ENCODE measurements around the gene LIN7B. TPM values are rescaled to one million over a fixed set of nuclear protein-coding genes. Genes with fewer than 3 reads are reported as not detected.

LIN7B gene
- total and polyA plus RNA-seq, 2 of the 13 experiments (the other 11 are each of a cell fraction or from before 2014, with no cell fraction given): 5.3 to 7.6 TPM

DNA sequence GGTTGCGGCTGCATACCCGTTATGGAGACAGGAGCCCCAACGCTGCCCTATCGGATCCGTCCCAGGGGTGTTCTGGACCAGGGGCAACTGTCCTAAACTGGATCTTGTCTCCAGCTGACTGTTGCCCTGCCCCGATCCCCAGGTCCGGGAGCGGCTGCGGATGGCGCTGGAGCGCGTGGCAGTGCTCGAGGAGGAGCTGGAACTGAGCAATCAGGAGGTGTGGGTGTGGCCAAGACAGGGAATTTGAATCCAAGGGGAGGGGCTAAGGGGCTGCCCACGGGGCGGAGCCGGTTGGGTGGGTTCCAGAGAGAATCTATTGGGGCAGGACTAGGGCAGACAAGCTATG is 15.0 kb downstream of the LIN7B start:
- Histone ChIP-seq H3K4me2 (ENCODE audit: low read depth, low read length) (peak overlapping the region; percentile 99), H3K9me3 (ENCODE audit: low read length) (no peaks in the 10 kb centered on the region), H3K27me3 (ENCODE audit: control insufficient read depth in 1 of 2, insufficient read depth in 2 of 2, low read length in 2 of 2) (no peaks in the 10 kb centered on the region), H3K79me2 (ENCODE audit: insufficient read depth, low read length) (no peaks in the 10 kb centered on the region), H3K27ac (ENCODE audit: extremely low read length, insufficient read depth, low read length) (no peak overlapping the region), H3K4me1 (ENCODE audit: insufficient read depth, low read length) (peaks cover 39% of the 10 kb centered on the region), H3K9ac (ENCODE audit: insufficient read depth, low read depth, low read length) (peak overlapping the region; percentile 44; the same call in 1 of the 2 replicates), H4K20me1 (ENCODE audit: insufficient read depth, low read length) (no peaks in the 10 kb centered on the region), H3K36me3 (replicated peaks in 1 of 2; ENCODE audit: control insufficient read depth in 1 of 2, insufficient read depth in 2 of 2, low read length in 2 of 2) (peaks cover 2% of the 10 kb centered on the region in 2 experiments; a peak in 3 of 5 replicates), H2AFZ (ENCODE audit: low read length) (no peak overlapping the region), H3K4me3 (replicated peaks in 1 of 3; ENCODE audit: insufficient read depth in 1 of 3, low read depth in 2 of 3, low read length in 3 of 3) (peak overlapping the region in 2 of 3 experiments; percentile 11 to 75; a peak in 2 of 6 replicates)
- ATAC-seq (no peak), DNase-seq (ENCODE audit: low spot score) (no peak), FAIRE-seq (no peak)
- TF ChIP-seq ZMYM4 (CRISPR knock-in tag; IDR thresholded peaks at IDR 0.05) (no peak), SIN3B (IDR thresholded peaks at IDR 0.05; ENCODE audit: low read length) (no peak), NCOA5 (CRISPR knock-in tag; IDR thresholded peaks at IDR 0.05) (no peak)
- TF ChIP-seq, protein P1, sequence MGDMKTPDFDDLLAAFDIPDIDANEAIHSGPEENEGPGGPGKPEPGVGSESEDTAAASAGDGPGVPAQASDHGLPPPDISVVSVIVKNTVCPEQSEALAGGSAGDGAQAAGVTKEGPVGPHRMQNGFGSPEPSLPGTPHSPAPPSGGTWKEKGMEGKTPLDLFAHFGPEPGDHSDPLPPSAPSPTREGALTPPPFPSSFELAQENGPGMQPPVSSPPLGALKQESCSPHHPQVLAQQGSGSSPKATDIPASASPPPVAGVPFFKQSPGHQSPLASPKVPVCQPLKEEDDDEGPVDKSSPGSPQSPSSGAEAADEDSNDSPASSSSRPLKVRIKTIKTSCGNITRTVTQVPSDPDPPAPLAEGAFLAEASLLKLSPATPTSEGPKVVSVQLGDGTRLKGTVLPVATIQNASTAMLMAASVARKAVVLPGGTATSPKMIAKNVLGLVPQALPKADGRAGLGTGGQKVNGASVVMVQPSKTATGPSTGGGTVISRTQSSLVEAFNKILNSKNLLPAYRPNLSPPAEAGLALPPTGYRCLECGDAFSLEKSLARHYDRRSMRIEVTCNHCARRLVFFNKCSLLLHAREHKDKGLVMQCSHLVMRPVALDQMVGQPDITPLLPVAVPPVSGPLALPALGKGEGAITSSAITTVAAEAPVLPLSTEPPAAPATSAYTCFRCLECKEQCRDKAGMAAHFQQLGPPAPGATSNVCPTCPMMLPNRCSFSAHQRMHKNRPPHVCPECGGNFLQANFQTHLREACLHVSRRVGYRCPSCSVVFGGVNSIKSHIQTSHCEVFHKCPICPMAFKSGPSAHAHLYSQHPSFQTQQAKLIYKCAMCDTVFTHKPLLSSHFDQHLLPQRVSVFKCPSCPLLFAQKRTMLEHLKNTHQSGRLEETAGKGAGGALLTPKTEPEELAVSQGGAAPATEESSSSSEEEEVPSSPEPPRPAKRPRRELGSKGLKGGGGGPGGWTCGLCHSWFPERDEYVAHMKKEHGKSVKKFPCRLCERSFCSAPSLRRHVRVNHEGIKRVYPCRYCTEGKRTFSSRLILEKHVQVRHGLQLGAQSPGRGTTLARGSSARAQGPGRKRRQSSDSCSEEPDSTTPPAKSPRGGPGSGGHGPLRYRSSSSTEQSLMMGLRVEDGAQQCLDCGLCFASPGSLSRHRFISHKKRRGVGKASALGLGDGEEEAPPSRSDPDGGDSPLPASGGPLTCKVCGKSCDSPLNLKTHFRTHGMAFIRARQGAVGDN (CRISPR knock-in tag; IDR thresholded peaks at IDR 0.05): 0 out of 2 replicates have a peak, but pooled peaks have one; percentile 5
- TF ChIP-seq, protein P2, sequence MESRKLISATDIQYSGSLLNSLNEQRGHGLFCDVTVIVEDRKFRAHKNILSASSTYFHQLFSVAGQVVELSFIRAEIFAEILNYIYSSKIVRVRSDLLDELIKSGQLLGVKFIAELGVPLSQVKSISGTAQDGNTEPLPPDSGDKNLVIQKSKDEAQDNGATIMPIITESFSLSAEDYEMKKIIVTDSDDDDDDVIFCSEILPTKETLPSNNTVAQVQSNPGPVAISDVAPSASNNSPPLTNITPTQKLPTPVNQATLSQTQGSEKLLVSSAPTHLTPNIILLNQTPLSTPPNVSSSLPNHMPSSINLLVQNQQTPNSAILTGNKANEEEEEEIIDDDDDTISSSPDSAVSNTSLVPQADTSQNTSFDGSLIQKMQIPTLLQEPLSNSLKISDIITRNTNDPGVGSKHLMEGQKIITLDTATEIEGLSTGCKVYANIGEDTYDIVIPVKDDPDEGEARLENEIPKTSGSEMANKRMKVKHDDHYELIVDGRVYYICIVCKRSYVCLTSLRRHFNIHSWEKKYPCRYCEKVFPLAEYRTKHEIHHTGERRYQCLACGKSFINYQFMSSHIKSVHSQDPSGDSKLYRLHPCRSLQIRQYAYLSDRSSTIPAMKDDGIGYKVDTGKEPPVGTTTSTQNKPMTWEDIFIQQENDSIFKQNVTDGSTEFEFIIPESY (CRISPR knock-in tag; IDR thresholded peaks at IDR 0.05): peak; percentile 46; the same call in 1 of the 2 replicates
- TF ChIP-seq, protein P3, sequence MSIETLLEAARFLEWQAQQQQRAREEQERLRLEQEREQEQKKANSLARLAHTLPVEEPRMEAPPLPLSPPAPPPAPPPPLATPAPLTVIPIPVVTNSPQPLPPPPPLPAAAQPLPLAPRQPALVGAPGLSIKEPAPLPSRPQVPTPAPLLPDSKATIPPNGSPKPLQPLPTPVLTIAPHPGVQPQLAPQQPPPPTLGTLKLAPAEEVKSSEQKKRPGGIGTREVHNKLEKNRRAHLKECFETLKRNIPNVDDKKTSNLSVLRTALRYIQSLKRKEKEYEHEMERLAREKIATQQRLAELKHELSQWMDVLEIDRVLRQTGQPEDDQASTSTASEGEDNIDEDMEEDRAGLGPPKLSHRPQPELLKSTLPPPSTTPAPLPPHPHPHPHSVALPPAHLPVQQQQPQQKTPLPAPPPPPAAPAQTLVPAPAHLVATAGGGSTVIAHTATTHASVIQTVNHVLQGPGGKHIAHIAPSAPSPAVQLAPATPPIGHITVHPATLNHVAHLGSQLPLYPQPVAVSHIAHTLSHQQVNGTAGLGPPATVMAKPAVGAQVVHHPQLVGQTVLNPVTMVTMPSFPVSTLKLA (IDR thresholded peaks at IDR 0.05): no peak
- 79% methylated on average over 16 of the region's 16 CpGs for WGBS (ENCODE audit: low lambda C conversion rate)
- POLR2A ChIA-PET: no interaction called here
- CTCF ChIA-PET (ENCODE audit: low intra/inter-chr PET ratio, low total read pairs): no interaction called here
- intact Hi-C loops (cut with micrococcal nuclease; ENCODE audit: unreplicated experiment): loop anchor here (5.0 kb wide), 1 partner anchor 68 kb away; no protein-coding TSS in a partner anchor
- in situ Hi-C loops (cut with HindIII; ENCODE audit: extremely low pct_ligation_motif_present, low pct_unique_long_range_greater_than_20kb): no loop called here
- no TSS peak for BruUV-seq (replicated peaks)

All from HepG2 (cell line).